HepG2 (cell line): ENCODE data around the gene QSOX2. TPM values are rescaled to one million over a fixed set of nuclear protein-coding genes. Genes with fewer than 3 reads are reported as not detected.

Experiments used
- ATAC-seq: fragments of 200-7000 bp; cut with Tn5 transposase; 3 replicates; pipeline ENCODE4 v1.9.1; 2020; ENCODE audit warnings: mild to moderate bottlenecking, moderate library complexity
- BruUV-seq: library from RNA; stranded (reverse); fragments of 400-500 nt; replicated peaks from 2 replicates; lab custom pipeline; 2021; lab: Mats Ljungman, UMichigan
- CTCF ChIA-PET: fragments of 300-600 bp; formaldehyde crosslinking; extraction: SDS; loops from one replicate; lab custom pipeline; 2021; ENCODE audit warnings: low total read pairs, inconsistent platforms, low intra/inter-chr PET ratio; lab: Yijun Ruan, JAX
- POLR2A ChIA-PET: fragments of 350-600 bp; sonication (Branson Sonifier 250); formaldehyde crosslinking; loops from one replicate; lab custom pipeline; 2020; ENCODE audit warnings: antibody characterized with exemption, inconsistent platforms; lab: Yijun Ruan, JAX
- DNase-seq: peaks from one replicate; pipeline ENCODE4 v3.0.0-alpha.2; 2015; ENCODE audit warnings: low spot score
- FAIRE-seq: peaks from 3 replicates; lab custom pipeline; 2011; peaks lifted over from hg19 to GRCh38; lab: Jason Lieb, UNC
- H2AFZ ChIP-seq: one replicate; pipeline ENCODE4 v1.6.1; 2011; ENCODE audit warnings: low read length, inconsistent platforms
- H3K27ac ChIP-seq: fragments of 300-600 bp; 3 replicates; pipeline ENCODE4 v1.8.0; 2011; ENCODE audit warnings: mixed run types, mild to moderate bottlenecking, mixed read lengths, low read length, inconsistent platforms; ENCODE audit not compliant: insufficient read depth; ENCODE audit errors: extremely low read length
- H3K27me3 ChIP-seq, 2 experiments: fragments of 200-600 bp in 1 of 2; 2 replicates in 1 of 2; 3 replicates in 1 of 2; pipeline versions ENCODE4 v1.6.0 to v1.8.0; 2011; ENCODE audit warnings: low read length in 2 of 2, mild to moderate bottlenecking in 2 of 2, moderate library complexity in 2 of 2, inconsistent platforms in 1 of 2; ENCODE audit not compliant: insufficient read depth in 2 of 2, control insufficient read depth in 1 of 2
- H3K36me3 ChIP-seq, 2 experiments: fragments of 200-600 bp in 1 of 2; replicated peaks in 1 of 2; 2 replicates in 1 of 2; 3 replicates in 1 of 2; pipeline versions ENCODE4 v1.5.1 to v1.8.0; 2011; ENCODE audit warnings: low read length in 2 of 2, inconsistent platforms in 1 of 2; ENCODE audit not compliant: insufficient read depth in 2 of 2, control insufficient read depth in 1 of 2
- H3K4me1 ChIP-seq: 2 replicates; pipeline ENCODE4 v1.5.1; 2012; ENCODE audit warnings: low read length, inconsistent platforms; ENCODE audit not compliant: insufficient read depth
- H3K4me2 ChIP-seq: 2 replicates; pipeline ENCODE4 v1.6.0; 2011; ENCODE audit warnings: low read depth, low read length, inconsistent platforms
- H3K4me3 ChIP-seq, 3 experiments: fragments of 200-600 bp in 1 of 3; sonication (generic), shearing (Covaris generic) in 1 of 3; replicated peaks in 1 of 3; 2 replicates each; pipeline ENCODE4 v1.5.1; 2011 to 2016; ENCODE audit warnings: low read length in 3 of 3, inconsistent platforms in 2 of 3, low read depth in 2 of 3, mild to moderate bottlenecking in 2 of 3, control low read depth in 1 of 3, mixed read lengths in 1 of 3; ENCODE audit not compliant: insufficient read depth in 1 of 3
- H3K79me2 ChIP-seq: one replicate; pipeline ENCODE4 v1.6.1; 2011; ENCODE audit warnings: low read length, inconsistent platforms; ENCODE audit not compliant: insufficient read depth
- H3K9ac ChIP-seq: 2 replicates; pipeline ENCODE4 v1.6.0; 2011; ENCODE audit warnings: mild to moderate bottlenecking, low read depth, low read length, inconsistent platforms; ENCODE audit not compliant: insufficient read depth
- H3K9me3 ChIP-seq: 2 replicates; pipeline ENCODE4 v1.5.1; 2012; ENCODE audit warnings: mild to moderate bottlenecking, low read length
- H4K20me1 ChIP-seq: 2 replicates; pipeline ENCODE4 v1.6.0; 2011; ENCODE audit warnings: inconsistent platforms, mild to moderate bottlenecking, low read length, moderate library complexity; ENCODE audit not compliant: insufficient read depth
- ATRX ChIP-seq: sonication (generic); formaldehyde crosslinking; IDR thresholded peaks from 2 replicates; pipeline ENCODE4 v1.4.0; 2020; ENCODE audit warnings: missing genetic modification reagents, borderline replicate concordance
- BORCS8-MEF2B ChIP-seq: sonication (generic); formaldehyde crosslinking; IDR thresholded peaks from 2 replicates; pipeline ENCODE4 v1.8.0; 2022; ENCODE audit warnings: mild to moderate bottlenecking, missing genetic modification reagents
- CBFB ChIP-seq: sonication (generic); formaldehyde crosslinking; IDR thresholded peaks from 2 replicates; pipeline ENCODE4 v1.4.0; 2020; ENCODE audit warnings: missing genetic modification reagents
- EEA1 ChIP-seq: sonication (generic); formaldehyde crosslinking; IDR thresholded peaks from 2 replicates; pipeline ENCODE4 v1.5.1; 2020; ENCODE audit warnings: mild to moderate bottlenecking, missing genetic modification reagents, borderline replicate concordance
- ELK4 ChIP-seq: sonication (generic); formaldehyde crosslinking; IDR thresholded peaks from 2 replicates; pipeline ENCODE4 v1.9.0; 2021; ENCODE audit warnings: missing genetic modification reagents, borderline replicate concordance
- NAIF1 ChIP-seq: sonication (generic); formaldehyde crosslinking; IDR thresholded peaks from 2 replicates; pipeline ENCODE4 v1.5.0; 2020; ENCODE audit warnings: mild to moderate bottlenecking, missing genetic modification reagents, borderline replicate concordance
- NFRKB ChIP-seq: fragments of 450-650 bp; IDR thresholded peaks from 2 replicates; pipeline ENCODE4 v1.6.1; 2017
- PTBP1 ChIP-seq: fragments of 200-400 bp; formaldehyde crosslinking; IDR thresholded peaks from 2 replicates; pipeline ENCODE4 v1.6.1; 2018; ENCODE audit warnings: low read length, low read depth; ENCODE audit not compliant: poor library complexity, severe bottlenecking
- RAD51 ChIP-seq: fragments of 450-650 bp; IDR thresholded peaks from 2 replicates; pipeline ENCODE4 v1.6.1; 2016; ENCODE audit warnings: borderline replicate concordance
- U2AF1 ChIP-seq: fragments of 200-400 bp; formaldehyde crosslinking; optimal IDR thresholded peaks from 2 replicates; pipeline ENCODE3; 2017; ENCODE audit warnings: mild to moderate bottlenecking, low read depth, low read length
- XBP1 ChIP-seq: sonication (generic); formaldehyde crosslinking; IDR thresholded peaks from 2 replicates; pipeline ENCODE4 v1.5.0; 2020; ENCODE audit warnings: missing genetic modification reagents
- ZFP37 ChIP-seq: sonication (generic); formaldehyde crosslinking; IDR thresholded peaks from 2 replicates; pipeline ENCODE4 v1.4.0; 2020; ENCODE audit warnings: missing genetic modification reagents, borderline replicate concordance
- ZFP82 ChIP-seq: sonication (generic); formaldehyde crosslinking; IDR thresholded peaks from 2 replicates; pipeline ENCODE4 v1.5.1; 2020; ENCODE audit warnings: mild to moderate bottlenecking, missing genetic modification reagents, borderline replicate concordance
- ZNF280B ChIP-seq: sonication (generic); formaldehyde crosslinking; IDR thresholded peaks from 2 replicates; pipeline ENCODE4 v1.5.0; 2020; ENCODE audit warnings: missing genetic modification reagents, mild to moderate bottlenecking, borderline replicate concordance
- ZNF432 ChIP-seq: sonication (generic); formaldehyde crosslinking; IDR thresholded peaks from 2 replicates; pipeline ENCODE4 v1.5.0; 2020; ENCODE audit warnings: missing genetic modification reagents, mild to moderate bottlenecking, borderline replicate concordance
- ZNF549 ChIP-seq: sonication (generic); formaldehyde crosslinking; IDR thresholded peaks from 2 replicates; pipeline ENCODE4 v1.5.0; 2020; ENCODE audit warnings: missing genetic modification reagents
- ZNF790 ChIP-seq: sonication (generic); formaldehyde crosslinking; IDR thresholded peaks from 2 replicates; pipeline ENCODE4 v1.8.0; 2022; ENCODE audit warnings: missing genetic modification reagents, mild to moderate bottlenecking, borderline replicate concordance
- WGBS: methylation state at CpG from one replicate; pipeline ENCODE4 v1.1.6; 2017; ENCODE audit warnings: low lambda C conversion rate; 5-methylcytosine and 5-hydroxymethylcytosine counted together
- in situ Hi-C: cut with HindIII; loops from 2 replicates; pipeline ENCODE4 v1.10.0; 2017; ENCODE audit warnings: low pct_unique_long_range_greater_than_20kb; ENCODE audit not compliant: extremely low pct_ligation_motif_present
- intact Hi-C: fragments of 100-400 bp; cut with micrococcal nuclease; formaldehyde crosslinking; loops from one replicate; pipeline ENCODE4 v1.10.0; 2022; ENCODE audit not compliant: unreplicated experiment
- polyA plus RNA-seq, 8 experiments: library from polyadenylated mRNA; depleted of rRNA in 3 of 8; stranded (reverse) in 7 of 8; unstranded in 1 of 8; fragments of >200 nt; fragmentation: Illumina TruSeq in 4 of 8; extraction: Trizol in 4 of 8; gene quantifications; 2 replicates each; pipeline versions ENCODE4 v1.2.1 to v1.2.3, GENCODE V29; 2011 to 2016; ENCODE audit warnings: low read depth in 4 of 8, missing spikeins in 1 of 8, mixed read lengths in 1 of 8; ENCODE audit not compliant: insufficient read depth in 1 of 8
- total RNA-seq, 5 experiments: library from RNA; depleted of rRNA; stranded (reverse); fragments of >200 nt; fragmentation: Illumina TruSeq; extraction: Trizol; gene quantifications; 2 replicates each; pipeline ENCODE4 v1.2.3, GENCODE V29; 2016; ENCODE audit warnings: low read depth in 1 of 5
- TF ChIP-seq, protein P1 (sequence below): sonication (generic); formaldehyde crosslinking; IDR thresholded peaks from 2 replicates; pipeline ENCODE4; 2020; ENCODE audit warnings: missing genetic modification reagents, mild to moderate bottlenecking, borderline replicate concordance

Gene QSOX2
- total and polyA plus RNA-seq, 2 of the 13 experiments (the other 11 are each of a cell fraction or from before 2014, with no cell fraction given), result 27.1 to 42.1 TPM

- no peaks in the 10 kb centered on the region for H3K27me3 ChIP-seq
- no peak overlapping the region for H2AFZ ChIP-seq
- H3K9me3 ChIP-seq, result no peaks in the 10 kb centered on the region
- no TSS peak for BruUV-seq
- DNase-seq, result no peak
- no peak for ATAC-seq
- no peaks in the 10 kb centered on the region for H3K4me1 ChIP-seq
- H3K79me2 ChIP-seq, result peaks cover 46% of the 10 kb centered on the region
- intact Hi-C loops, result no loop called here
- TF ChIP-seq XBP1 (CRISPR knock-in tag) (no peak), ELK4 (CRISPR knock-in tag) (no peak), PTBP1 (no peak), BORCS8-MEF2B (no peak), ZNF549 (no peak), CBFB (CRISPR knock-in tag) (no peak), U2AF1 (no peak), NAIF1 (CRISPR knock-in tag) (no peak), EEA1 (no peak), ZNF432 (CRISPR knock-in tag) (no peak), RAD51 (no peak), ZNF280B (CRISPR knock-in tag) (no peak), ZNF790 (CRISPR knock-in tag) (no peak), NFRKB (no peak), ZFP82 (CRISPR knock-in tag) (no peak), ZFP37 (CRISPR knock-in tag) (no peak), ATRX (CRISPR knock-in tag) (no peak)
- TF ChIP-seq, protein P1, sequence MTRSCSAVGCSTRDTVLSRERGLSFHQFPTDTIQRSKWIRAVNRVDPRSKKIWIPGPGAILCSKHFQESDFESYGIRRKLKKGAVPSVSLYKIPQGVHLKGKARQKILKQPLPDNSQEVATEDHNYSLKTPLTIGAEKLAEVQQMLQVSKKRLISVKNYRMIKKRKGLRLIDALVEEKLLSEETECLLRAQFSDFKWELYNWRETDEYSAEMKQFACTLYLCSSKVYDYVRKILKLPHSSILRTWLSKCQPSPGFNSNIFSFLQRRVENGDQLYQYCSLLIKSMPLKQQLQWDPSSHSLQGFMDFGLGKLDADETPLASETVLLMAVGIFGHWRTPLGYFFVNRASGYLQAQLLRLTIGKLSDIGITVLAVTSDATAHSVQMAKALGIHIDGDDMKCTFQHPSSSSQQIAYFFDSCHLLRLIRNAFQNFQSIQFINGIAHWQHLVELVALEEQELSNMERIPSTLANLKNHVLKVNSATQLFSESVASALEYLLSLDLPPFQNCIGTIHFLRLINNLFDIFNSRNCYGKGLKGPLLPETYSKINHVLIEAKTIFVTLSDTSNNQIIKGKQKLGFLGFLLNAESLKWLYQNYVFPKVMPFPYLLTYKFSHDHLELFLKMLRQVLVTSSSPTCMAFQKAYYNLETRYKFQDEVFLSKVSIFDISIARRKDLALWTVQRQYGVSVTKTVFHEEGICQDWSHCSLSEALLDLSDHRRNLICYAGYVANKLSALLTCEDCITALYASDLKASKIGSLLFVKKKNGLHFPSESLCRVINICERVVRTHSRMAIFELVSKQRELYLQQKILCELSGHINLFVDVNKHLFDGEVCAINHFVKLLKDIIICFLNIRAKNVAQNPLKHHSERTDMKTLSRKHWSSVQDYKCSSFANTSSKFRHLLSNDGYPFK (CRISPR knock-in tag), result no peak
- H4K20me1 ChIP-seq, result peaks cover 52% of the 10 kb centered on the region; the same call in 1 of the 2 replicates
- POLR2A ChIA-PET, result no interaction called here
- in situ Hi-C loops, result no loop called here
- H3K9ac ChIP-seq, result no peak overlapping the region
- H3K4me2 ChIP-seq, result no peak overlapping the region
- no peak for FAIRE-seq
- CTCF ChIA-PET, result no interaction called here
- H3K27ac ChIP-seq, result no peak overlapping the region
- over 99% methylated on average over 9 of the region's 10 CpGs for WGBS
- no peak overlapping the region for H3K4me3 ChIP-seq
- H3K36me3 ChIP-seq, result peaks cover 23 to 55% of the 10 kb centered on the region in 2 experiments; a peak in 4 of 5 replicates
Measured at GRCh38 chr9:136232969-136233368, 12.6 kb downstream of the QSOX2 start.
